ENCODE results near the gene PANK1. TPM values are rescaled to one million over a fixed set of nuclear protein-coding genes. Genes with fewer than 3 reads are reported as not detected.

The PANK1 gene
- total RNA-seq, 1 donor from 2014 or later: 38.0 TPM

DNA sequence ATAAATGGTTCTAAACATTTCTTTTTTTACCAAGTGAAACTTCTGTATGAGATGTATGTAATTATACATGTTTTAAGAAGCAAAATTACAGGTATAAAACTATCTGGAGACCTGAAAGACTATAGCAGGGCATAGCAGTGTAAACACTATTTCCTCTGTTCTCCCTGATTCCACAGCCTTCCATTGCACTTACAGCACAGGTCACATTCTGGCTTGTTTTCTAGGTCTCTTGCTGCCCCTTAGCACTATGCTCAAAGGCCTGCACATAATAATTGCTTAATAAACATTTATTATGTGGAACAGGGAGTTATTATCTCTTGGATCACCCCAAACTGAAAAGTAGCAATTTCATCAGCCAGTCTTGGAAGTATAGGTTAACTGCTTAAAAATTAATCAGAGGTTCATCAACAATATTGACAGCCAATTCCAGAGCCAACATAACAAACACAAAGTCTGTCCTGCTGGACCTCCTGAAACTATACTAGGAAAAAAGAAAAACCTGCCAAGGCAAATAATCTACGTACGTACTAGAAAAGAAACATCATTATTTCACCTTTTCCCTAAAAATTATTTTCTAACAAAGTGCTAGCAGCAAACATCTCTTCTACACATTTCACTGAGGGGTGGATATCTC is 43.2 kb downstream of the PANK1 start:
- Mint-ChIP-seq H3K9me3 (ENCODE audit: low read depth) (no peaks in the 10 kb centered on the region), H3K4me1 (ENCODE audit: low read depth) (peaks cover 19% of the 10 kb centered on the region), H3K36me3 (ENCODE audit: insufficient read depth) (peaks cover 12% of the 10 kb centered on the region), H3K27me3 (no peaks in the 10 kb centered on the region), H3K4me3 (ENCODE audit: low read depth) (no peak overlapping the region), H3K27ac (peak overlapping the region; percentile 66)
- no peak for DNase-seq (ENCODE audit: low spot score, unreplicated experiment)
- TF ChIP-seq, protein P1, sequence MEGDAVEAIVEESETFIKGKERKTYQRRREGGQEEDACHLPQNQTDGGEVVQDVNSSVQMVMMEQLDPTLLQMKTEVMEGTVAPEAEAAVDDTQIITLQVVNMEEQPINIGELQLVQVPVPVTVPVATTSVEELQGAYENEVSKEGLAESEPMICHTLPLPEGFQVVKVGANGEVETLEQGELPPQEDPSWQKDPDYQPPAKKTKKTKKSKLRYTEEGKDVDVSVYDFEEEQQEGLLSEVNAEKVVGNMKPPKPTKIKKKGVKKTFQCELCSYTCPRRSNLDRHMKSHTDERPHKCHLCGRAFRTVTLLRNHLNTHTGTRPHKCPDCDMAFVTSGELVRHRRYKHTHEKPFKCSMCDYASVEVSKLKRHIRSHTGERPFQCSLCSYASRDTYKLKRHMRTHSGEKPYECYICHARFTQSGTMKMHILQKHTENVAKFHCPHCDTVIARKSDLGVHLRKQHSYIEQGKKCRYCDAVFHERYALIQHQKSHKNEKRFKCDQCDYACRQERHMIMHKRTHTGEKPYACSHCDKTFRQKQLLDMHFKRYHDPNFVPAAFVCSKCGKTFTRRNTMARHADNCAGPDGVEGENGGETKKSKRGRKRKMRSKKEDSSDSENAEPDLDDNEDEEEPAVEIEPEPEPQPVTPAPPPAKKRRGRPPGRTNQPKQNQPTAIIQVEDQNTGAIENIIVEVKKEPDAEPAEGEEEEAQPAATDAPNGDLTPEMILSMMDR (IDR thresholded peaks at IDR 0.05; ENCODE audit: unreplicated experiment): no peak

DNA sequence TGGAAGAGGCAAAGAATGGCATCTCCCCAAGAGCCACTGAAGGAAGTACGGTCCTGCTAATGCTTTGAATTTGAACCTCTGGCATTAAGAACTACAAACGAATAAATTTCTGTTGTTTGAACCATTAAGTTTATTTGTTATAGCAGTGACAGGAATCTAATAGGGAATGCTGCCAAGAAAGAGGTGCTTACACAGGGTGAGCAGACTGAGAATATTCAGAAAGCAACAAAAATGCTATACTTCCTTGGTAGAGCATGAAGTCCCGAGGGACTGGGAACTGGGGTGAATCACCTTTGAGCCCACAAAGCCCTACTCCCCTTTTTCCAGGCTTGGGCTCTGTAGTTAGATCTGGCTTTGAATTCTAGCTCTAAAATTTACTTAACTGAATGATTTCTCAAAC is 45.0 kb downstream of the PANK1 start:
- peak overlapping the region; percentile 5 for H3K27ac Mint-ChIP-seq
- H3K9me3 Mint-ChIP-seq (ENCODE audit: low read depth): no peaks in the 10 kb centered on the region
- peaks cover 5% of the 10 kb centered on the region for H3K36me3 Mint-ChIP-seq (ENCODE audit: insufficient read depth)
- peaks cover 19% of the 10 kb centered on the region for H3K4me1 Mint-ChIP-seq (ENCODE audit: low read depth)
- TF ChIP-seq, protein P1 (IDR thresholded peaks at IDR 0.05; ENCODE audit: unreplicated experiment): no peak
- H3K27me3 Mint-ChIP-seq: no peaks in the 10 kb centered on the region
- H3K4me3 Mint-ChIP-seq (ENCODE audit: low read depth): no peak overlapping the region
- no peak for DNase-seq (ENCODE audit: low spot score, unreplicated experiment)

DNA sequence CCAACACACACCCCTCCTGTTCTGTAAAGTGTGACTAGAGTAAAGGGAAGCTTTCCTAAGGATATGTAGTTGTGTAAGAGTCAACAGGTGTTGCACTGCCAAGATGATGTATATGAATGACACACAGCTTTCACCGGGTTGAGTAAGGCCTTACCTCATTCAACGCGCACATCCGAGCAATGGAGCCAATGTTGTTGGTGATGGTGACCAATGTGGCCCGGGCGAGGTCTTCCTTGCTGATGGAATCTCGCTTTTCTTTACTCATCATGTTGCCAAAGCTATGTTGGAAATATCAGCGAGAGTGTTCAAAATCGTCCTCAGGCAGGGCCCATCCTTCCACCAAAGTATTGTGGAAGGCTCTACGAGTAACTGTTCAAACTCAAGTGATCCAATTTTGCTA is 52.0 kb downstream of the PANK1 start:
- Mint-ChIP-seq H3K9me3 (ENCODE audit: low read depth) (no peaks in the 10 kb centered on the region), H3K4me3 (ENCODE audit: low read depth) (no peak overlapping the region), H3K27me3 (no peaks in the 10 kb centered on the region), H3K4me1 (ENCODE audit: low read depth) (no peaks in the 10 kb centered on the region), H3K36me3 (ENCODE audit: insufficient read depth) (peaks cover 14% of the 10 kb centered on the region), H3K27ac (no peak overlapping the region)
- no peak for DNase-seq (ENCODE audit: low spot score, unreplicated experiment)
- TF ChIP-seq, protein P1 (IDR thresholded peaks at IDR 0.05; ENCODE audit: unreplicated experiment): no peak

DNA sequence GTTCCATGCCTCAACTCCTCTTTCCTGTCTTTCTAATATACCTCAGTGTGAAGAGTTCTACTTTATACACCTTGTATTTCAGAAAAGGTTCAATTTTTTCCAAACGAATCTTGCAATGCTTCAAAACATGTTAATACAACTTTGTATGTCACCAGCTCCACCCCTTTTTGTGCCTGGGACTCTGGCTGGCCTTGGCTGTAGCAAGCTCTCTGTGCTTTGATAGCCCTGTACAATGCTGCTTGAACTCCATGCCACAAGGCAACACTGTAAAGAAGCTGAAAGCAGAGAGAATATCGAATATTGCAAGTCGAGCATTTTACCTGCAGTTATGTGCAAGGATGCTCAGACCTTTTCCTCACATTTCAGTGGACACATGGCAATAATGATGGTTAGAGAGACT is 52.5 kb downstream of the PANK1 start:
- TF ChIP-seq, protein P1 (IDR thresholded peaks at IDR 0.05; ENCODE audit: unreplicated experiment): no peak
- DNase-seq (ENCODE audit: low spot score, unreplicated experiment): no peak
- no peaks in the 10 kb centered on the region for H3K27me3 Mint-ChIP-seq
- no peaks in the 10 kb centered on the region for H3K9me3 Mint-ChIP-seq (ENCODE audit: low read depth)
- no peaks in the 10 kb centered on the region for H3K4me1 Mint-ChIP-seq (ENCODE audit: low read depth)
- no peak overlapping the region for H3K27ac Mint-ChIP-seq
- peaks cover 16% of the 10 kb centered on the region for H3K36me3 Mint-ChIP-seq (ENCODE audit: insufficient read depth)
- no peak overlapping the region for H3K4me3 Mint-ChIP-seq (ENCODE audit: low read depth)

DNA sequence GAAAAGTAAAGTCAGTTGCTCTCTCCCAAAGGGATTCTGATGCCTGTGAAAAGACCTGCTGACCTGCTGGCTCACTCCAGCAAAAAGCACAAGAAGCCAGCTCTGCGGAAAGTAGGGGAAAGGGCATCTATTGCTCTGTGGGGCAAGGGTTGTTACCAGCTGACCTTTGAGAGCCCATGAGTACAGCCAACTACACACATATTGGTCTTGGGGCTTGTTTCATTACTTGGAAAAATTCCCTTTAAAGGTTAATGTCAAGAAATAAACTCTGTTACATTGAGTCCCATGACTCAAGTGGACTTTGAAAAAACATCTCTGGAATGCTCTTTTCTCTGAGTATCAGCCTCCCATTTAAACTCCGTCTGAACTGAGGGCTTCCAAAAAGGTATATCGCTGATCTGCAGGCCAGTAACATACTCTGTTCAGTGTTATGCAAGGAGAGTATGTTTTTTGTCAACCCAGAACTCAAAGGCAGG is 53.2 kb downstream of the PANK1 start:
- peaks cover 20% of the 10 kb centered on the region for H3K36me3 Mint-ChIP-seq (ENCODE audit: insufficient read depth)
- no peaks in the 10 kb centered on the region for H3K27me3 Mint-ChIP-seq

More for the DNA sequence above, 53.2 kb downstream of the PANK1 start:
- no peak for DNase-seq (ENCODE audit: low spot score, unreplicated experiment)
- TF ChIP-seq, protein P1 (IDR thresholded peaks at IDR 0.05; ENCODE audit: unreplicated experiment): no peak
- no peak overlapping the region for H3K4me3 Mint-ChIP-seq (ENCODE audit: low read depth)
- peaks cover 1% of the 10 kb centered on the region for H3K4me1 Mint-ChIP-seq (ENCODE audit: low read depth)
- no peaks in the 10 kb centered on the region for H3K9me3 Mint-ChIP-seq (ENCODE audit: low read depth)
- no peak overlapping the region for H3K27ac Mint-ChIP-seq

All from progenitor cell of endocrine pancreas (in vitro differentiated cells).